Naive thymus-derived CD4-positive, alpha-beta T cell (primary cell): ENCODE results near the gene HTR4. TPM values are rescaled to one million over a fixed set of nuclear protein-coding genes. Genes with fewer than 3 reads are reported as not detected.

Experiments used
- ATAC-seq: fragments of 150-1000 bp; cut with Tn5 transposase; 2 replicates; pipeline ENCODE4 v1.10.0; 2021; ENCODE audit warnings: mild to moderate bottlenecking, moderate library complexity
- CTCF ChIA-PET: fragments of 350-600 bp; sonication (Branson Sonifier 250); formaldehyde crosslinking; loops from one replicate; lab custom pipeline; 2021; ENCODE audit warnings: antibody characterized with exemption; lab: Charles Lee
- POLR2A ChIA-PET: fragments of 350-600 bp; sonication (Branson Sonifier 250); formaldehyde crosslinking; loops from one replicate; lab custom pipeline; 2021; ENCODE audit warnings: antibody characterized with exemption, inconsistent platforms; lab: Charles Lee
- DNase-seq, 9 donors: peaks; one replicate each; pipeline versions ENCODE4 v3.0.0 to v3.0.0-alpha.2; 2020 to 2022; ENCODE audit warnings: mixed read lengths in 1 of 9
- H3K27ac ChIP-seq: one replicate; pipeline ENCODE4 v1.7.0; 2013; ENCODE audit warnings: mild to moderate bottlenecking, low read depth, low read length, moderate library complexity
- H3K27me3 ChIP-seq, 2 donors: one replicate each; pipeline ENCODE4 v1.7.0; 2013; ENCODE audit warnings: low read length in 2 of 2, mild to moderate bottlenecking in 2 of 2, moderate library complexity in 2 of 2; ENCODE audit not compliant: control insufficient read depth in 2 of 2, insufficient read depth in 2 of 2
- H3K36me3 ChIP-seq, 3 experiments: 1 replicate in 2 of 3; 2 replicates in 1 of 3; pipeline ENCODE4 v1.7.0; 2013; ENCODE audit warnings: low read length in 3 of 3, mild to moderate bottlenecking in 3 of 3, moderate library complexity in 1 of 3; ENCODE audit not compliant: insufficient read depth in 3 of 3, control insufficient read depth in 2 of 3
- H3K4me1 ChIP-seq, 2 donors: one replicate each; pipeline ENCODE4 v1.7.0; 2013; ENCODE audit warnings: low read length in 2 of 2, mild to moderate bottlenecking in 2 of 2, moderate library complexity in 1 of 2; ENCODE audit not compliant: control insufficient read depth in 2 of 2, insufficient read depth in 2 of 2
- H3K4me3 ChIP-seq: 2 replicates; pipeline ENCODE4 v1.7.0; 2013; ENCODE audit warnings: mild to moderate bottlenecking, low read length
- H3K9me3 ChIP-seq, 3 experiments: 1 replicate in 2 of 3; 2 replicates in 1 of 3; pipeline ENCODE4 v1.7.0; 2013; ENCODE audit warnings: low read length in 3 of 3; ENCODE audit not compliant: control insufficient read depth in 2 of 3
- H3K27ac Mint-ChIP-seq, 9 donors: one replicate each; pipeline ENCODE4 v1.8.0; 2020 to 2022; ENCODE audit warnings: mixed read lengths in 9 of 9, mild to moderate bottlenecking in 8 of 9, moderate library complexity in 5 of 9, inconsistent platforms in 2 of 9
- H3K27me3 Mint-ChIP-seq, 5 donors: one replicate each; pipeline ENCODE4 v1.8.0; 2021 to 2022; ENCODE audit warnings: mixed read lengths in 5 of 5, mild to moderate bottlenecking in 1 of 5
- H3K36me3 Mint-ChIP-seq, 5 donors: one replicate each; pipeline ENCODE4 v1.8.0; 2020 to 2022; ENCODE audit warnings: mixed read lengths in 5 of 5, mild to moderate bottlenecking in 3 of 5, inconsistent platforms in 1 of 5
- H3K4me1 Mint-ChIP-seq, 7 donors: one replicate each; pipeline ENCODE4 v1.8.0; 2020 to 2022; ENCODE audit warnings: mixed read lengths in 7 of 7, mild to moderate bottlenecking in 3 of 7, inconsistent platforms in 1 of 7
- H3K4me3 Mint-ChIP-seq, 10 donors: one replicate each; pipeline ENCODE4 v1.8.0; 2020 to 2022; ENCODE audit warnings: mild to moderate bottlenecking in 10 of 10, mixed read lengths in 10 of 10, moderate library complexity in 6 of 10, inconsistent platforms in 2 of 10
- H3K9me3 Mint-ChIP-seq, 11 donors: one replicate each; pipeline ENCODE4 v1.8.0; 2020 to 2022; ENCODE audit warnings: mixed read lengths in 11 of 11, mild to moderate bottlenecking in 4 of 11, inconsistent platforms in 1 of 11, moderate library complexity in 1 of 11
- intact Hi-C, 2 donors: fragments of 100-400 bp; cut with micrococcal nuclease; formaldehyde crosslinking; loops; one replicate each; pipeline ENCODE4 v1.15.1; 2023
- polyA plus RNA-seq, 2 donors: library from polyadenylated mRNA; unstranded; fragments of 300-500 nt; fragmentation: Illumina TruSeq; gene quantifications; one replicate each; pipeline ENCODE4 v1.2.3, GENCODE V29; 2021
- total RNA-seq, 6 experiments: library from RNA in 5 of 6; stranded (reverse) in 5 of 6; gene quantifications; 1 replicate in 5 of 6; 2 replicates in 1 of 6; pipeline ENCODE4 v1.2.3 and lab custom pipeline; 2021 to 2026

Gene HTR4
- total and polyA plus RNA-seq, 7 experiments from 2014 or later = not detected

GRCh38 chr5:148599187-148599586 lies 55.1 kb downstream of the HTR4 start:
- H3K36me3 Mint-ChIP-seq = peaks cover 0 to 10% (median 0%) of the 10 kb centered on the region in 5 donors
- ATAC-seq = no peak

GRCh38 chr5:148595697-148596096 lies 58.6 kb downstream of the HTR4 start:
- Mint-ChIP-seq H3K4me1 (no peaks in the 10 kb centered on the region), H3K9me3 (peaks cover 3 to 18% (median 7%) of the 10 kb centered on the region in 11 donors), H3K27ac (no peak overlapping the region), H3K4me3 (no peak overlapping the region), H3K27me3 (peaks cover 5 to 54% (median 20%) of the 10 kb centered on the region in 5 donors), H3K36me3 (peaks cover 0 to 10% (median 0%) of the 10 kb centered on the region in 5 donors)
- Histone ChIP-seq H3K4me3 (no peak overlapping the region), H3K4me1 (no peaks in the 10 kb centered on the region), H3K27me3 (no peaks in the 10 kb centered on the region), H3K36me3 (no peaks in the 10 kb centered on the region), H3K9me3 (no peaks in the 10 kb centered on the region), H3K27ac (no peak overlapping the region)
- intact Hi-C loops = no loop called here
- ATAC-seq (no peak), DNase-seq (no peak)
- ChIA-PET POLR2A (no interaction called here), CTCF (interaction anchor here (0.6 kb wide), 1 partner anchor 42 kb away, joined by 3 read pairs; no protein-coding TSS in a partner anchor)

More at GRCh38 chr5:148599187-148599586, 55.1 kb downstream of the HTR4 start:
- intact Hi-C loops = no loop called here
- Mint-ChIP-seq H3K4me3 (no peak overlapping the region), H3K27me3 (peaks cover 0 to 30% (median 14%) of the 10 kb centered on the region in 5 donors), H3K4me1 (no peaks in the 10 kb centered on the region), H3K9me3 (peaks cover 3 to 18% (median 7%) of the 10 kb centered on the region in 11 donors), H3K27ac (no peak overlapping the region)
- POLR2A ChIA-PET = no interaction called here
- H3K4me1 ChIP-seq = no peaks in the 10 kb centered on the region
- no peak overlapping the region for H3K27ac ChIP-seq
- CTCF ChIA-PET = no interaction called here
- no peak for DNase-seq
- no peak overlapping the region for H3K4me3 ChIP-seq
- H3K27me3 ChIP-seq = no peaks in the 10 kb centered on the region
- no peaks in the 10 kb centered on the region for H3K36me3 ChIP-seq
- H3K9me3 ChIP-seq = no peaks in the 10 kb centered on the region

- no peak overlapping the region for H3K4me3 ChIP-seq
- Mint-ChIP-seq H3K4me3 (no peak overlapping the region), H3K4me1 (no peaks in the 10 kb centered on the region), H3K27me3 (peaks cover 0 to 23% (median 5%) of the 10 kb centered on the region in 5 donors), H3K27ac (no peak overlapping the region), H3K36me3 (no peaks in the 10 kb centered on the region), H3K9me3 (peaks cover 0 to 1% (median 0%) of the 10 kb centered on the region in 11 donors)
- H3K27me3 ChIP-seq = no peaks in the 10 kb centered on the region
- no peak overlapping the region for H3K27ac ChIP-seq
- CTCF ChIA-PET = no interaction called here
- H3K4me1 ChIP-seq = no peaks in the 10 kb centered on the region
- ATAC-seq = no peak
- H3K36me3 ChIP-seq = no peaks in the 10 kb centered on the region
- intact Hi-C loops = no loop called here
- H3K9me3 ChIP-seq = no peaks in the 10 kb centered on the region
- POLR2A ChIA-PET = no interaction called here
- DNase-seq = no peak
Measured at GRCh38 chr5:148586796-148587195, 67.5 kb downstream of the HTR4 start.

GRCh38 chr5:148585988-148586387 lies 68.3 kb downstream of the HTR4 start:
- peaks cover 0 to 15% (median 0%) of the 10 kb centered on the region in 5 donors for H3K27me3 Mint-ChIP-seq
- DNase-seq (no peak), ATAC-seq (no peak)
- no peaks in the 10 kb centered on the region for H3K36me3 ChIP-seq
- no peaks in the 10 kb centered on the region for H3K4me1 Mint-ChIP-seq
- H3K9me3 Mint-ChIP-seq = peaks cover 0 to 5% (median 0%) of the 10 kb centered on the region in 11 donors
- no peaks in the 10 kb centered on the region for H3K27me3 ChIP-seq
- H3K4me3 ChIP-seq = no peak overlapping the region
- POLR2A ChIA-PET = no interaction called here
- no peak overlapping the region for H3K27ac Mint-ChIP-seq
- intact Hi-C loops = no loop called here
- H3K4me1 ChIP-seq = no peaks in the 10 kb centered on the region
- CTCF ChIA-PET = no interaction called here
- H3K4me3 Mint-ChIP-seq = no peak overlapping the region
- H3K27ac ChIP-seq = no peak overlapping the region
- H3K36me3 Mint-ChIP-seq = no peaks in the 10 kb centered on the region
- no peaks in the 10 kb centered on the region for H3K9me3 ChIP-seq

GRCh38 chr5:148584103-148584502 lies 70.2 kb downstream of the HTR4 start:
- H3K4me1 Mint-ChIP-seq = no peaks in the 10 kb centered on the region
- CTCF ChIA-PET = no interaction called here

GRCh38 chr5:148583421-148583965 lies 70.8 kb downstream of the HTR4 start:
- CTCF ChIA-PET = no interaction called here

More at GRCh38 chr5:148584103-148584502, 70.2 kb downstream of the HTR4 start:
- no peak for DNase-seq
- no peak overlapping the region for H3K4me3 ChIP-seq
- H3K27ac Mint-ChIP-seq = peak overlapping the region in 1 of 9 donors; percentile 32
- H3K9me3 ChIP-seq = no peaks in the 10 kb centered on the region
- peaks cover 0 to 15% (median 0%) of the 10 kb centered on the region in 11 donors for H3K9me3 Mint-ChIP-seq
- intact Hi-C loops = no loop called here
- no peak overlapping the region for H3K27ac ChIP-seq
- POLR2A ChIA-PET = no interaction called here
- no peaks in the 10 kb centered on the region for H3K36me3 ChIP-seq
- no peaks in the 10 kb centered on the region for H3K4me1 ChIP-seq
- no peak for ATAC-seq
- no peak overlapping the region for H3K4me3 Mint-ChIP-seq
- no peaks in the 10 kb centered on the region for H3K27me3 ChIP-seq
- H3K36me3 Mint-ChIP-seq = no peaks in the 10 kb centered on the region
- peaks cover 0 to 14% (median 0%) of the 10 kb centered on the region in 5 donors for H3K27me3 Mint-ChIP-seq

GRCh38 chr5:148574167-148574566 lies 80.2 kb downstream of the HTR4 start:
- POLR2A ChIA-PET = no interaction called here
- no peaks in the 10 kb centered on the region for H3K9me3 Mint-ChIP-seq
- CTCF ChIA-PET = no interaction called here

More at GRCh38 chr5:148583421-148583965, 70.8 kb downstream of the HTR4 start:
- H3K27ac Mint-ChIP-seq = no peak overlapping the region
- Histone ChIP-seq H3K9me3 (no peaks in the 10 kb centered on the region), H3K27ac (no peak overlapping the region), H3K4me3 (no peak overlapping the region), H3K4me1 (no peaks in the 10 kb centered on the region), H3K36me3 (no peaks in the 10 kb centered on the region), H3K27me3 (no peaks in the 10 kb centered on the region)
- DNase-seq (no peak), ATAC-seq (no peak)
- intact Hi-C loops = no loop called here
- POLR2A ChIA-PET = no interaction called here
- H3K4me1 Mint-ChIP-seq = no peaks in the 10 kb centered on the region
- no peak overlapping the region for H3K4me3 Mint-ChIP-seq
- peaks cover 0 to 15% (median 0%) of the 10 kb centered on the region in 11 donors for H3K9me3 Mint-ChIP-seq
- H3K27me3 Mint-ChIP-seq = peaks cover 0 to 14% (median 0%) of the 10 kb centered on the region in 5 donors
- H3K36me3 Mint-ChIP-seq = no peaks in the 10 kb centered on the region

More at GRCh38 chr5:148574167-148574566, 80.2 kb downstream of the HTR4 start:
- Mint-ChIP-seq H3K27ac (no peak overlapping the region), H3K36me3 (no peaks in the 10 kb centered on the region), H3K27me3 (peaks cover 14 to 34% (median 14%) of the 10 kb centered on the region in 5 donors), H3K4me3 (no peak overlapping the region), H3K4me1 (peaks cover 0 to under 1% (median 0%) of the 10 kb centered on the region in 7 donors)
- DNase-seq = no peak
- Histone ChIP-seq H3K36me3 (no peaks in the 10 kb centered on the region), H3K4me3 (no peak overlapping the region), H3K27ac (no peak overlapping the region), H3K4me1 (no peaks in the 10 kb centered on the region), H3K9me3 (no peaks in the 10 kb centered on the region), H3K27me3 (no peaks in the 10 kb centered on the region)
- ATAC-seq = no peak
- intact Hi-C loops = no loop called here
